SK-N-SH (cell line): ENCODE results near the gene CSPG4. TPM values are rescaled to one million over a fixed set of nuclear protein-coding genes. Genes with fewer than 3 reads are reported as not detected.

Experiments
- CTCF ChIA-PET: fragments of 300-600, 350-600 bp; formaldehyde crosslinking; extraction: SDS; loops from one replicate; lab custom pipeline; 2021; lab: Yijun Ruan, JAX
- POLR2A ChIA-PET: fragments of 350-600 bp; sonication (Branson Sonifier 250); formaldehyde crosslinking; extraction: SDS; loops from one replicate; lab custom pipeline; 2020; ENCODE audit warnings: antibody characterized with exemption, inconsistent platforms; lab: Yijun Ruan, JAX
- DNase-seq: peaks from one replicate; pipeline ENCODE4 v3.0.0; 2012
- H2AFZ ChIP-seq: fragments of 200-600 bp; sonication (generic); 2 replicates; pipeline ENCODE4 v1.8.1; 2016; ENCODE audit warnings: antibody characterized with exemption, mild to moderate bottlenecking, low read depth
- H3F3A ChIP-seq: fragments of 200-600 bp; sonication (generic); replicated peaks from 2 replicates; pipeline ENCODE3; 2016; ENCODE audit warnings: antibody characterized with exemption, mild to moderate bottlenecking; ENCODE audit not compliant: insufficient read depth
- H3K27ac ChIP-seq, 2 experiments: fragments of 200-500 bp in 1 of 2; fragments of 200-600 bp in 1 of 2; sonication (Bioruptor generic) in 1 of 2; sonication (generic), shearing (Covaris generic) in 1 of 2; 2 replicates each; pipeline versions ENCODE4 v1.5.1 to v1.6.1; 2014 to 2016; ENCODE audit warnings: low read depth in 2 of 2, inconsistent platforms in 1 of 2, low read length in 1 of 2, mild to moderate bottlenecking in 1 of 2, mixed read lengths in 1 of 2
- H3K27me3 ChIP-seq: fragments of 200-600 bp; sonication (generic), shearing (Covaris generic); 2 replicates; pipeline ENCODE4 v1.6.1; 2016; ENCODE audit warnings: mixed run types; ENCODE audit not compliant: insufficient read depth
- H3K36me3 ChIP-seq, 2 experiments: fragments of 200-500 bp in 1 of 2; fragments of 200-600 bp in 1 of 2; sonication (Bioruptor generic) in 1 of 2; sonication (generic) in 1 of 2; replicated peaks in 1 of 2; 2 replicates each; pipeline versions ENCODE3 to v1.5.1; 2014 to 2016; ENCODE audit warnings: low read length in 1 of 2, mild to moderate bottlenecking in 1 of 2; ENCODE audit not compliant: insufficient read depth in 2 of 2, control insufficient read depth in 1 of 2
- H3K4me1 ChIP-seq, 2 experiments: fragments of 200-500 bp in 1 of 2; fragments of 200-600 bp in 1 of 2; sonication (Bioruptor generic) in 1 of 2; sonication (generic), shearing (Covaris generic) in 1 of 2; 2 replicates each; pipeline versions ENCODE4 v1.5.1 to v1.6.1; 2014 to 2016; ENCODE audit warnings: low read depth in 1 of 2, low read length in 1 of 2, mixed run types in 1 of 2; ENCODE audit not compliant: insufficient read depth in 2 of 2, control insufficient read depth in 1 of 2
- H3K4me2 ChIP-seq: fragments of 200-600 bp; sonication (generic), shearing (Covaris generic); 2 replicates; pipeline ENCODE4 v1.6.1; 2017; ENCODE audit warnings: mixed run types
- H3K4me3 ChIP-seq, 2 experiments: fragments of 200-500 bp in 1 of 2; fragments of 200-600 bp in 1 of 2; sonication (Bioruptor generic) in 1 of 2; sonication (generic), shearing (Covaris generic) in 1 of 2; 2 replicates each; pipeline versions ENCODE4 v1.5.1 to v1.8.1; 2014 to 2016; ENCODE audit warnings: low read depth in 2 of 2, inconsistent platforms in 1 of 2, low read length in 1 of 2, mild to moderate bottlenecking in 1 of 2, mixed read lengths in 1 of 2, moderate library complexity in 1 of 2
- H3K79me2 ChIP-seq: fragments of 200-600 bp; sonication (generic); 2 replicates; pipeline ENCODE4 v1.8.1; 2017; ENCODE audit warnings: mild to moderate bottlenecking; ENCODE audit not compliant: insufficient read depth
- H3K9ac ChIP-seq: fragments of 200-600 bp; sonication (generic); 2 replicates; pipeline ENCODE4 v1.6.1; 2017; ENCODE audit warnings: mixed run types
- H3K9me2 ChIP-seq: fragments of 200-600 bp; sonication (generic); 2 replicates; pipeline ENCODE4 v1.6.1; 2017; ENCODE audit warnings: mixed run types
- H3K9me3 ChIP-seq: fragments of 200-600 bp; sonication (generic); 2 replicates; pipeline ENCODE4 v1.6.1; 2017; ENCODE audit warnings: mixed run types, mild to moderate bottlenecking, moderate library complexity
- H4K20me1 ChIP-seq: fragments of 200-600 bp; sonication (generic); 2 replicates; pipeline ENCODE4 v1.6.1; 2017; ENCODE audit warnings: mild to moderate bottlenecking, mixed run types; ENCODE audit not compliant: insufficient read depth
- CHD2 ChIP-seq: fragments of 150-350 bp; IDR thresholded peaks from 2 replicates; pipeline ENCODE4 v1.6.1; 2018; ENCODE audit warnings: low read length; ENCODE audit not compliant: partially characterized antibody
- CTCF ChIP-seq: fragments of 200-600 bp; sonication (generic); IDR thresholded peaks from 2 replicates; pipeline ENCODE4 v1.6.1; 2017; ENCODE audit warnings: antibody characterized with exemption, mild to moderate bottlenecking, moderate library complexity
- ELF1 ChIP-seq: IDR thresholded peaks from 2 replicates; pipeline ENCODE4 v1.4.0; 2012
- FOXJ3 ChIP-seq: sonication (generic); formaldehyde crosslinking; IDR thresholded peaks from 2 replicates; pipeline ENCODE4 v1.5.1; 2020; ENCODE audit warnings: mild to moderate bottlenecking, missing genetic modification reagents
- FOXM1 ChIP-seq: IDR thresholded peaks from 2 replicates; pipeline ENCODE4 v1.4.0; 2012; ENCODE audit warnings: low read depth, mild to moderate bottlenecking
- GABPA ChIP-seq: IDR thresholded peaks from 2 replicates; pipeline ENCODE4 v1.4.0; 2012; ENCODE audit warnings: low read depth, mild to moderate bottlenecking
- IRF3 ChIP-seq: fragments of 150-350 bp; IDR thresholded peaks from 2 replicates; pipeline ENCODE4 v1.6.1; 2016; ENCODE audit warnings: mild to moderate bottlenecking, low read depth, low read length
- MAX ChIP-seq: IDR thresholded peaks from 2 replicates; pipeline ENCODE4 v1.4.0; 2012; ENCODE audit warnings: low read depth
- MEF2A ChIP-seq: IDR thresholded peaks from 2 replicates; pipeline ENCODE4 v1.4.0; 2012; ENCODE audit warnings: low read depth, borderline replicate concordance
- MXI1 ChIP-seq: IDR thresholded peaks from 2 replicates; pipeline ENCODE4 v1.6.1; 2012; ENCODE audit warnings: mild to moderate bottlenecking, low read depth, low read length, improper control_type of control experiment
- NRF1 ChIP-seq: IDR thresholded peaks from 2 replicates; pipeline ENCODE4 v1.6.1; 2012; ENCODE audit warnings: low read depth, mild to moderate bottlenecking, low read length
- RCOR1 ChIP-seq: fragments of 150-350 bp; IDR thresholded peaks from 2 replicates; pipeline ENCODE4 v1.6.1; 2017; ENCODE audit warnings: antibody characterized with exemption, low read length
- SMC3 ChIP-seq: IDR thresholded peaks from 2 replicates; pipeline ENCODE4 v1.6.1; 2012; ENCODE audit warnings: low read depth, low read length, improper control_type of control experiment
- ZBTB33 ChIP-seq: IDR thresholded peaks from 2 replicates; pipeline ENCODE4 v1.4.0; 2012; ENCODE audit warnings: low read depth, borderline replicate concordance
- WGBS: methylation state at CpG from one replicate; pipeline ENCODE4 v1.1.6; 2017; ENCODE audit warnings: low lambda C conversion rate; 5-methylcytosine and 5-hydroxymethylcytosine counted together
- polyA plus RNA-seq, 3 experiments: library from polyadenylated mRNA; depleted of rRNA; stranded (reverse); fragments of >200 nt; gene quantifications; 2 replicates each; pipeline ENCODE4 v1.2.3, GENCODE V29; 2012

CSPG4 gene
- polyA plus RNA-seq, 1 of the 3 experiments (the other 2 are of a cell fraction) = 0.35 TPM

DNA sequence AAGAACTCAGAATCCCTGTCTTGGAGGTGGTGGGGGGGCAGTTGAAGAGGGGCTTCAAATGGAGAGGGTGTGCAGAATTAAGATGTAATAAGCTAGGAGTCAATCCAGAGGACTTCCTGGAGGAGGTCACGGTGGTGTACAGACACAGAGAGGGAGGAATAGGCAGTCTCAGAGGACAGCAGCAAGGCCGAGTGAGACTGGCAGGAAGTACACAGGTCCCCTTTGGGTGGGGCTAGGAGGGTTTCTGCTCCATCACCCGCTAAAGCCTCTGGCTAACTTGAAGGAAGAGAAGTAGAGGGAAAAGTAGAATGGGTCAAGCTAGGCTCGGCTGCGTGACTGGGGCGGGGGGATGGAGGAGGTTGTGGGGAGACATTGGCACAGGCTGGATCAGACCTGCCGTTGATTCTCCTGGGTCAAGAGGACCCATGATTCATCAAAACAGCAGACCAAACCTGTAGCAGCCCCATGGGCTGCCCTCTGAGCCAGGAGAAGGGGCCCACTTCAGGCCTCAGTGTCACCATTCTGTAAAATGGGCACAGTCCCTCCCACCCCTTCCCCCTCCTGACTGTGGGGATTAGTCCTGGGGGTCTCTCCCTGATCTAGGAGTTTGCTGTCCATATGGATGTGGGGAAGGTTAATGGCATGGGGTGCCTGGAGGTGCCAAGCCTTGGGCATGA is 16.9 kb downstream of the CSPG4 start:
- H3F3A ChIP-seq = peaks cover 24% of the 10 kb centered on the region
- no peaks in the 10 kb centered on the region for H3K9me2 ChIP-seq
- no peaks in the 10 kb centered on the region for H4K20me1 ChIP-seq
- no peak overlapping the region for H2AFZ ChIP-seq
- no peaks in the 10 kb centered on the region for H3K27me3 ChIP-seq
- DNase-seq = no peak
- H3K4me3 ChIP-seq = no peak overlapping the region
- H3K79me2 ChIP-seq = no peaks in the 10 kb centered on the region
- no peaks in the 10 kb centered on the region for H3K36me3 ChIP-seq
- H3K4me2 ChIP-seq = no peak overlapping the region
- ChIA-PET CTCF (interaction anchor here (1.5 to 1.9 kb wide), 2 partner anchors 14 to 233 kb away, joined by 3 to 4 read pairs; no protein-coding TSS in a partner anchor), POLR2A (no interaction called here)
- peak overlapping the region; percentile 94; a peak in 3 of 4 replicates for H3K27ac ChIP-seq
- 96% methylated on average over 6 of the region's 7 CpGs for WGBS
- no peak for TF ChIP-seq CTCF
- no peak for TF ChIP-seq MAX
- no peak for TF ChIP-seq MXI1
- no peak for TF ChIP-seq CHD2
- TF ChIP-seq ELF1 = no peak
- no peak for TF ChIP-seq NRF1
- no peak for TF ChIP-seq ZBTB33
- TF ChIP-seq RCOR1 = no peak
- TF ChIP-seq IRF3 = no peak
- TF ChIP-seq FOXJ3 (CRISPR knock-in tag) = no peak
- no peak for TF ChIP-seq FOXM1
- TF ChIP-seq GABPA = no peak
- no peak for TF ChIP-seq MEF2A
- no peak for TF ChIP-seq SMC3
- TF ChIP-seq, all 33 proteins: peak for 0
- H3K9me3 ChIP-seq = no peaks in the 10 kb centered on the region
- H3K4me1 ChIP-seq = peaks cover 44 to 67% of the 10 kb centered on the region in 2 experiments
- H3K9ac ChIP-seq = no peak overlapping the region
